NOMO-1 treated with dmso at 0.1 percent for 144 hours (cell line): ENCODE measurements around the gene SLC22A23.

Experiments used
- DNase-seq: peaks from one replicate; lab custom pipeline; 2025; ENCODE audit not compliant: unreplicated experiment; lab: John Stamatoyannopoulos, UW

SLC22A23 gene

GRCh38 chr6:3305831-3306230 is 151.0 kb downstream of the SLC22A23 start:
- DNase-seq = no peak

- DNase-seq = no peak
Observed at GRCh38 chr6:3305216-3305565, 151.7 kb downstream of the SLC22A23 start.

GRCh38 chr6:3304500-3305215 is 152.2 kb downstream of the SLC22A23 start:
- DNase-seq = no peak

- DNase-seq = no peak
Observed at GRCh38 chr6:3303795-3304411, 152.9 kb downstream of the SLC22A23 start.

GRCh38 chr6:3301506-3301905 is 155.3 kb downstream of the SLC22A23 start:
- no peak for DNase-seq

- no peak for DNase-seq
Observed at GRCh38 chr6:3299221-3299620, 157.6 kb downstream of the SLC22A23 start.

- DNase-seq = no peak
Observed at GRCh38 chr6:3297909-3298308, 158.9 kb downstream of the SLC22A23 start.

GRCh38 chr6:3297006-3297405 is 159.8 kb downstream of the SLC22A23 start:
- DNase-seq = no peak

- no peak for DNase-seq
Observed at GRCh38 chr6:3296537-3296936, 160.3 kb downstream of the SLC22A23 start.

GRCh38 chr6:3296078-3296477 is 160.8 kb downstream of the SLC22A23 start:
- DNase-seq = no peak

GRCh38 chr6:3294921-3295871 is 161.7 kb downstream of the SLC22A23 start:
- no peak for DNase-seq

- no peak for DNase-seq
Observed at GRCh38 chr6:3294396-3294795, 162.5 kb downstream of the SLC22A23 start.

GRCh38 chr6:3293271-3294155 is 163.3 kb downstream of the SLC22A23 start:
- DNase-seq = no peak

GRCh38 chr6:3292431-3293197 is 164.2 kb downstream of the SLC22A23 start:
- DNase-seq = no peak

GRCh38 chr6:3291987-3292386 is 164.9 kb downstream of the SLC22A23 start:
- no peak for DNase-seq

- DNase-seq = no peak
Observed at GRCh38 chr6:3291346-3291745, 165.5 kb downstream of the SLC22A23 start.

GRCh38 chr6:3290931-3291211 is 166.0 kb downstream of the SLC22A23 start:
- DNase-seq = no peak

- DNase-seq = no peak
Observed at GRCh38 chr6:3290149-3290930, 166.5 kb downstream of the SLC22A23 start.

- no peak for DNase-seq
Observed at GRCh38 chr6:3289664-3290055, 167.2 kb downstream of the SLC22A23 start.
